Activated CD8-positive, alpha-beta memory T cell treated with anti-CD3 and anti-CD28 coated beads, Interleukin-2, amount 50 U/mL, for 1 hour (primary cell): ENCODE results near the gene NRIP3.
"Not testable (repeated sequence)": the region's sequence is repeated elsewhere in the genome, so short reads cannot be mapped to it uniquely, and the experiment has no call there.

ENCODE experiments used
- DNase-seq: peaks from one replicate; pipeline ENCODE4 v3.0.0-alpha.2; 2020; ENCODE audit errors: extremely low read depth

Gene NRIP3

DNA sequence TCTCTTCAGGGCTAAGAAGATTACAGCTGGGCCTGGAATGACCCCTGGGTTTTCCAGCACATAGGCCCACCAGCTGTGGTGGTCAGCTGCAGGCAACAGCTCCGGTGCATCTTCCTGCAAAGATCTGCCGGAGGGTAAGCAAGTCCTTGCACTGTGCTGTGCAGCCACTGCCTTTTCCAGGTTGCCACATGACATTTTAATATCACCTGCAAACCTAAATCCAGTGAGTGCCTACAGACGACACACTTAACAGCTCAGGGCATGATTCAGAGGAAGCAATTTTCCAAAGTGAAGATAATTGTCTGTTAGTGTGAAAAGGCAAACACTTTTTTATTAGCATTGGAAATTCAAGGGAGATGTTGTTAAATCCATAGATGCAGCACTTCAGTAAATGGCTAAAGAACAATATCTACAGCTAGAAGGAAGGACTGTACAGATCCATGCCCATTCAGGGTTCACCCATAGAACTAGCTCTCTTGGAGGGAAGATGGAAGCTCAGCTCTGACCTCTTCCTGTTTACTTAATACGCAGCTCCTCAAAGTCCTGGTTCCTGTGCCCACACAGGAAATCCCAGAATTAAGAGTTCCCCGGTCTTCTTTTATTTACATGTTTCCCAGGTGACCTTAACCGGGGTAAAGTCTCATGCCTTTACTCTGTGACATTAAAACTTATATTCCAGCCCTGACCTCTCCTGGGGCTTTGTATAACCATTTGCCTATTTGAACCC is 13.3 kb upstream of the NRIP3 start:
- DNase-seq = no peak

DNA sequence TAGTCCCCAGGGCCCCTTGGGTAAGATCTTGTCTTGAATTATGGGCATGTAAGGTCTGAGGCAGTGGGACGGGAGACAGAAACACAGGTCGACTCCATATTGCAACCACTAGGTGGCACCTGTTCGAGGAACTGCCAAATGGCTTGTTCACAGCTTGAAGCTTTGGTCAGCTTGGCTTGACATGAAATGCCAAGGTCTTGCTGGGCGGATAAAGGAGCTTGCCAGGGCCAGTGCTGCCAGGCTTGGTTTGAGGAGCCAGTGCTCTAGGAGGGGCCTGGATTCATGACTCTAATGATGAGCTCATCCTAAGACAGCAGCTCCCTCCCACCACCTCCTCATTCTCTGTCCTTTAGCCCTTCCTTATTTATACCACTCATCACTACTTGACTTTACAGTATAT is 11.9 kb upstream of the NRIP3 start:
- DNase-seq = no peak

DNA sequence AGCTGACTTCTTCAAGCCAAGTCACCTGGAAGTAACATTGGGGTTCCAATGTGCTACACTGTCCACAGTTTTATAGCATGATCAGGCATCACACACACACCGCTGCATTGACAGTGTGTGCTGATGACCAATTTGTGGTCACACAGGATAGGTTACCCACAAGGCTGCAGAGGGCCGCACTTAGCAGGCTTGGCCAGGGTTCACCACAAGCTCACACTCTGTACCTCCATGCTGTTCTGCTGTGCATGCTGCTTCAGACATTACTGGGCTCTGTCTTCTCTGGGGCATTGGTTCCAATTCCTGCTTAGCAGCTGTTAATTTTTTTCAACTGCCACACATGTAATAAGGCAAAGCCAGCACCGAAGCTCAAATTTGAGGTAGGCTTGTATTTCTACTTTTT is 11.0 kb upstream of the NRIP3 start:
- DNase-seq = no peak

DNA sequence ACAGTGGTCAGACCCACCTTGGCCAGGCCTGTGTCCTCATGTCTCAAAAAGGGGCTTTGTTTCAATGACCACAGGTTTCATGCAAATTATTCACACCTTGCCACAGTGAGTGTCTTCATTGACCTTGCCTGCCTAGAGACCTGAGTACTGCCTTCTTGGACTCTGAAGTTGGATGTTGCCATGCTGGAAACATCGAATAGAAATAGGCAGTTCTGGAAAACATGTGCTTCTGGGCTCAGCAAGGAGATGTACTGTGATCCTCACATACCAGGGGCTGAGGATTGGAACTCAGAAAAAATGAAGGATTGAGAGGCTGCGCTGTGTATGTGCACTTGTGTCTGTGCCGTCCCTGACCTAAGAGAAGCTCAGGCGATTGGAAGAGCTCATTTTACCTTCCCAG is 9.6 kb upstream of the NRIP3 start:
- DNase-seq = no peak

DNA sequence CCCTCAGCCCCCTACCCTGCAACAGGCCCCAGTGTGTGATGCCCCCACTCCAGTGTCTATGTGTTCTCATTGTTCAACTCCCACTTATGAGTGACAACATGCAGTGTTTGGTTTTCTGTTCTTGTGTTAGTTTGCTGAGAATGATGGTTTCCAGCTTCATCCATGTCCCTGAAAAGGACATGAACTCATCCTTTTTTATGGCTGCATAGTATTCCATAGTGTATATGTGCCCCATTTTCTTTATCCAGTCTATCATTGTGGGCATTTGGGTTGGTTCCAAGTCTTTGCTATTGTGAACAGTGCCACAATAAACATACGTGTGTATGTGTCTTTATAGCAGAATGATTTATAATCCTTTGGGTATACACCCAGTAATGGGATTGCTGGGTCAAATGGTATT is 5.7 kb upstream of the NRIP3 start:
- DNase-seq = not testable (repeated sequence)

DNA sequence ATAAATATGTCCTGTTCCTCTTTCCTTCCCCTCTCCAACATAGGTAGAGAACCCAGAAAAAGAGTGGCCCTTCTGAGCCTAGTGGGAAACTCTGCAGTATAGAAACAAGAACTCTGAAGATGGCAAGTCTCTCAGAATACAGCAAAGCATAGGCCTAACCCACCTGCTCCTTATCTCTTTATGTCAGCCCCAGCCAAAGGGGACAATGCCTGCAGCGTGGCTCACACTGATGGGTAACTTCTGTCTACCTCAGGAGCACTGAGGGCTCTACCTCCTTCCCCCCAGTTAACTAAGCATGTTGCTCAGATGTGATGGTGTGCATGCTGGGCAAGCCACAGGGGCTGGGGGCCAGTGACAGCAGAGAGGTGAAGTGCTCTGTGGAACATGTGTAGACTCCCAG is 4.9 kb upstream of the NRIP3 start:
- DNase-seq = no peak

DNA sequence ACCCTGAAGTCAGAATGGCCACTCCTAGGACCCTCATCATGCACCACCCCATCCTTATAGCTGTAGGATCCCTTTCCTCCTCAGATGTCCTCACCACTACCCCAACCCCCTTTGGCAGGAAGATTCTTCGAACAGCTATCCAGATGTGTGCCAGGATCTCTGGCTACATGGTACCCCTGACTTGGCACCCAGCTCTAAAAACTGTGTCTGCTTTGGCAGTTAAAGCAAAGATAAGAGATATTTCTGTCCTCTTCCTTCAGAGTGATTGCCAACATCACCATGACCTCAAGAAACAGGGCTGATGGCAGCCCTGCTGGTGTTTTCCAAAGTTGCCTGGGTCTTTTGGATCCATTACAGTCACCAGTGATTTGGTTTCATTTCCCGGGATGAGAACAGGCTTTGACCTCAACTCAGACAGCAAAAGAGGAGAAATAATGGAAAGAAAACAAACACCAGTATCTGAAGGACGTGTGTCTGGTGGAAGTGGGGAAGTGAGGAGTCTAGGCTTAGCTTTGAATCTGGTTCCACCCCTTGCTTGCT is 4.3 kb upstream of the NRIP3 start:
- no peak for DNase-seq

DNA sequence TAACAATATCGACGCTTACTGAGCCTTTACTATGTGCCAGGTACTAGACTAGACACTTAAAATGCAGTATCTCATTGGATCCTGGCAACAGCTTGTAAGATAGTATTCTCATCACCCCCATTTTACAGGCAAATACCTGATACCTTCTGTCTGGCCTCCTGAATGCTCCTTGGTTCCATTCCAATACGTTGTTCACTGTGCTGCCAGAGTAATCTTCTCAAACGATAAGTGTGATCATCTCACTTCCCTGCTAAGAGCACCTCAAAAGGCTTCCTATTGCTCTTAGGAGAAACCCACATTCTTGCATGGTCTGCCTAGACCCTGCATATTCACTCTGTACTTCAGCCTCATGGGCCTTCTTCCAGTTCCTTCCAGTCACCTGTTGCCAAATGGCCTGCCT is 1.3 kb upstream of the NRIP3 start:
- DNase-seq = no peak

DNA sequence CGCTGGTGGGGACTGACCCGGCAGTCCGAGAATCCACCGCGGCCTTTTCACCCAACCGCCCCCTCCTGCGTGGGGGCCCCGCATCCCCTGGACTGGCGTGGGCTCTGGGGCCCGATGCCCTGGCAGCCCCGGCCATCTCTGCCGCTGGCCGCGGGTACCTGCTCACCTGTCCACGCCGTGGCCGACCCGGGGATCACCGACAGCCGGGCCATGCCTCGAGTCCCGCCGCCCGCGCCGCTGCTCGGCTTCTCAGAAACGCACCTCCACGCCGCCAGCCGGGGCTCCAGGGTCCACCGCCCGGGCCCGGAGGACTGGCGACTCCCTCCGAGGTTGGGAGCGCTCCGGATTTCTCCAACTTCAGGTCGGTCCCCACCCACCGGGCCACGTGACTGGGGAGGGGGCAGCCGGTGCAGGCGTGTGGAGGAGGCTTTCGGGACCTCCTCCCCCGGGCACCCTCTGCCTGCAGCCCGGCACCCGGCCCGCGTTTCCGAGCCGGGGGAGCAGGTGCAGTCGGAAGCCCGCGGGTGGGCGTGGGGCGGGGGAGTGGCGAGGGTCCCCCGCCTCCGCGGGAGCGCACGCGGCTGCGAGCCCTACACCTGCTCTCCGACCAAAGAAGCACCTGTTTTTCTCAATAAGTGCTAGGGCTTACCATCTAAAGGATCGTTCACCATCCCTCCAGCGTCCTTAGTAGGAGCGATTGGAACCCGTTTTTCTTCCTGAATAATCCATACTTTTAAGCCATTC is 554 bp upstream of the NRIP3 start:
- no peak for DNase-seq

DNA sequence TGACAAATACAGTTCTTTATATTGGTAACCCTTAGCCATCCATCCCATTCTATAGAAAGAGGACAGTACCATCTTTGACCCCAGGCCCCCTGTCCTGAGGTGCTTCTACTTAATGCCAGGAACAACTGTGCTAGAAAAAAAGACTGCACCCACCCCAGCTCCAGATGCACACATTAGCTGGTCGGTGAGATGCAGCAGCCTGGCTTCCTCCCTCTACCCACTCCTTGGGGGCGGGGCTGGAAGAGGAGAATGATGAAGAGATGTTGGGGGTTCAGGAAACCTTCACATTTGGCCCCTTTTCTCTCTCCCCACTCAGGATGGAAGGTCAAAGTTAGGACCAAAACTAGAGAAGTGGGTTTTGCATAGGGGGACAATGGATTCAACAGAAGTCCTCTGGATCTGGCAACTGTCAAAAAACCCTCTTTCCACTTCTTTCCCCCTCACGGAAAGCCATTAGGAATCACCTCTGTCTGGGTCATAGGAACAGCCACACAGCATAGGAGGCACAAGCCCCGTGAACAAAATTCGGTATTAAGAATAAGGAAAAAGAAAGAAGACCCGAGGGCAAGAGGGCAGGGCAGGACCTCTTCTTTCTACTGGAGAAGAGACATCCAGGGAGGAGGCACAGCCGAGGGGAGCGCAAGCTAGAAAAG is 755 bp downstream of the NRIP3 start:
- DNase-seq = no peak

DNA sequence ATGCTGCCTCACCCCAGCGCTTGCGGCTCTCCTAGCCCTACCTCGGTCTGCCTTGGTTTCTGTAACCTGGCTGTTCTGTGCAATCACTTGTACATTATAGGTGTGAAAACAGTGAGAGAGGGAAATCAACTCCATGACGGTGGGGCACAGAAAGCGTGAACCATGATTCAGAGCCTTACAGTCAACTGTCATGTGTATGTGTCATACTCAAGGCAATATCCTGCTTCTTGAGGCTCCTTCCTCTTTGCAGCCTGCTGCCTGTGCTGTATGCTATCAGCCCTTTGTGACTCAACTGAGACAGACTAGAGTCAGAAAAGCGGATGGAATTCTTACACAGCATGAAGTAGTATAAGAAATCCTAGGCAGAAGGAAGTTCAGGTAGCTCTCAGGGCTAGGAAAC is 2.1 kb downstream of the NRIP3 start:
- no peak for DNase-seq

DNA sequence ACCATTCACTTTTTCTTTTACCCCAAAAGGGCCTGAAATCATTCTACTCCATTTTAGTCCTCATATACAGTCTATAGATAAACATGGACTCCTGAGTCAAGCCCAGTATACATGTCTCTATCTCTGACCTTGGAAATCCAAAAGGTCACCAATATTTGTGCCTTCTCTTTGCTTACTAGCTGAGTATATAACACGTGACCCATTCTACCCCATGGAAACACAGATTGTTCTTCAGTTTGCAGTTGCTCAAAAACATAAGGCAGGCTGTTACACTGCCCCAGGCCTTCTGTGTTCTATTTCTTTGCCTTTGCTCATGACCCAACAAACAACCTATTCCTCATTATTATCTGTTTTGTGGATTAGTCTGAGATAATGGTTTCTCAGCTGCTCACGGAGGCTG is 5.8 kb downstream of the NRIP3 start:
- DNase-seq = no peak

DNA sequence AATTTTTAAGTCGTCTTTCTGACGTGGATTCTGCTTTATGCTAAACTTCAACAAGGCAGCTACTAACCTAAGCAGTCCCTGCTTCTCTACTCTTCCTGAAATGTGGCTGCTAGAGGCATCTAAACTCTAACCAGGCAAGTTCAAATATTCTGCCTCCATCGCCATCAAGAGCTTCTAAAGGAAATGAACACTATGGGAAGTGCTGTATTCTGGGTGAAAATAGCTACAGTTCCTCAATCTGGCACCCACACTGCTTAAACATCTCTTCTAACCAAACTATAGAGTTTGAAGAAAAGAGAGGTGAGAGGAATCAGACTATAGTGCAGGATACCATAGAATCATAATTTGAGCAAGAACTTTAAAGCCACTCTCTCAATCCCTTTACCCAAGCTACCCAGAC is 6.3 kb downstream of the NRIP3 start:
- DNase-seq = no peak

DNA sequence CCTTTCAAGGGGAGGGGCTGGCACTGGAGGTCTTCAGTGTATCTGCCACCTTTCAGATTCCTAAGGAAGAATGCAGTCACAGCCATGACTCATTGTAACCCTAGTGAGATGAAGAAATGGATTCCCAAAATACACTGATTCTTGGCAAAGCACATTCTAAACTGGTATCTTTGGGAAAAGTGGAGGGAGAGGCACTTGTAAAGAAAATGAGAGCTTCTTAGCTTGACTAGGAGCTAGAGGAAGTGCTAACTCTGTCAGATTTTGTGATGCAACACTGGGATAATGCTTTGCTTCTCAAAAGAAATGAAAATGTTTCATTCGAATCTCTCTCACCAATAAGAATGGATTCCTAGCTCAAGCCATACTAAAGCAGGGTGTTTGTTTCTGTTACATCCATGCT is 14.3 kb downstream of the NRIP3 start:
- no peak for DNase-seq

DNA sequence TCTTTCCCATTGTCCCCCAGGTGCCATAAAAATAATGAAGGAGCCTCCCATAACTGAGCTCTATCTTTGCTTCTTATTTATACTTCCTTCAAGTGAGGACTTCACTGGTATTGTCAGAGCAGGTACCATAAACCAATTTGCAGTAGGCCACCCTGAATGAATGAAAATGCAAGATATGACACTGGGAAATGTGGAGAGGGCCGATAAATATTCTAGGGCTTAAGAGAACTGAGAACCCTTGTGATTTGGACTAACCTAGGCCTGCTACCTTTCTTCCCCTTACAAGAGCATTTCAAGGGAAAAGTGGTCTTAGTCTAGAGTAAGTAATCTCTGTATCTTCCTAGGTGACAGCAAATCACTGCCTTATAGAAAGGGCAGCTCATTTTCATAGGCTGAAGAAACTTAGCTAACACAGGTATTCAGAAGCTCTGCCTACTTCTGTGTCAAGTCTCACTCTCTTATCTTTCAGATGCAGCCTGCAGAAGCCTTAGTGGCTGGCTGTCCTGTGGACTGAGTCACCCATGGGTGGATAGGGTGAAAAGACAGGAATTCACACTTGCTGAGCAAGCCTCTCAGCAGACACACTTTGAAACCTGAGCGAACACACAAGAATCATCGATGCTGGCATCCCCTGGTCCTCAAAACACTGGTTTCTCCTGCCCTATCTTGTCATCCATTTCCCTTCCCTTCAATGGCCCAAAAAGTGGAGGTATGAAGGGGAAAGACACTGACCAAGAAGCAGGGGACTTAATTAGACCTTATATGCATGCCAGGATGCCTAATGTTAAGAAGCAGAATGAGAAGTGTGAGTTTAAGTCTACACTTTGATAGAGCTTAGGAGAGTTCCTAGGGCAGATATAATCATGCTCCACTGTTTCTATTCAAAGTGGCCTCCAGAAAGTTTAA is 15.2 kb downstream of the NRIP3 start:
- no peak for DNase-seq

DNA sequence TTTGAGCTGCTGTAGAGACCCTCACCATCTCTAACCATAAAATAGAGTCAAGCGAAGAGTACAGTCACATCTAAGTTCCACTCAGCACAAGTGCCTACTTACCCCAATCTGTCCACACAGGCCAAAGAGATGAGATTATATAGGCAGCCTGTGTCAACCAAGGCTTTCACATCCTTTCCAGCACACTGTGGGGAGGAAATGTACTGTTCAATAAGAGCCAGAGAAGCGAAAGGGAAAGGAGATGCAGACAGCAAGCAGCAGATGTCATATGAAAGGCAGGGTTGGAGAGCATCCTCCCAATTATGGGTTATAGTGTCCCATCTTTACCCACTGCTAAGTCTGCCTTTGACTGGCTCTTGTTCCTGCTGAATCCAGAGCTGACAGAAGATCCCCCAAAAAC is 16.4 kb downstream of the NRIP3 start:
- DNase-seq = no peak

DNA sequence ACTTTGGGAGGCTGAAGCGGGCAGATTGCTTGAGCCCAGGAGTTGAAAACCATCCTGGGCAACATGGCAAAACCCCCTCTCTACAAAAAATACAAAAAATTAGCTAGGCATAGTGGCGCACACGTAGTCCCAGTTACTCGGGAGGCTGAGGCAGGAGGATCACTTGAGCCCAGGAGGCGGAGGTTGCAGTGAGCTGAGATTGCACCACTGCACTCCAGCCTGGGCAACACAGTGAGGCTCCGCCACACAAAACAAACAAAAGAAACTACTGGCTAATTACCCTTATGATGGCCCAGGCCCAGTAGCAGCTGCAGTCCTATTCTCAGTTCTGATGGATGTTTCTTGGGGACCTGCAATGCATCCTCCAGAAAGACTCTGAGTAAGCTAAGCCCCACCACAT is 17.0 kb downstream of the NRIP3 start:
- not testable (repeated sequence) for DNase-seq

DNA sequence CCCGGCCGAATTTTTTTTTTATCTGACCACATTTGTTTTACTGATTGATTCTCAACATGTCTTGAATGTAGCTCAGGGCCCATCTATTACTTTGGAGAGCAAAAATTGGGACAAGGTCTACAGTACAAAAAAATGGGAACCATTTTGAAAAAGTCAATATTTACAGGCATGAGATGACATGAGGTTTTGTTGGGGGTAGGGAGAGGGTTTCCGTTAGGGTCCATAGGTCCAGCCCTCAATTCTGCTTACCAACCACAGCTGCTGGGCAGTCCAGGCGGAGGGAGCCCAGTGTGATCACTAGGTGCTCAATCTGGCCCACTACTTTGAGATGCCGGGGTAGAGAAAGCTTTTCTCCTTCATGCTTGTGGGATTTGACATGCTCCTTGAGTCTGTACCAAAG is 18.3 kb downstream of the NRIP3 start:
- no peak for DNase-seq

DNA sequence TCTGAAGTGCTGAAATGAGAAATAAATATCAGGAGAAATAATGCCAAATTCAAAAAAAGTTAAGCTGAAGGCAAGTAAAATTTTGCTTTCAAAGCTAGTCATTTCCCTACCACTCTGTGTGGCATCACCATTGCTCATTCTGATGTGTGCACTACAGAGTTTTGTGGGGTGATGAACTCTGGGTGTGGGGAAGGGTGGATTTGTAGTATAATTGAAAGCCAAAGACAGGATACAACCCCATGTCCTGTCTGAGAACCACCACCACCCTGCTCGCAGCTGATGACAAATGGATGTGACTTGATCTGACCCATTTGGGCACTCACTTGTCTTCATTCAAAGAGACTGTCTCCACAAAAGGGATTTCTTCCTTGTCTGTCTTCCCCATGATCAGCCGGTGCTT is 20.2 kb downstream of the NRIP3 start:
- no peak for DNase-seq

DNA sequence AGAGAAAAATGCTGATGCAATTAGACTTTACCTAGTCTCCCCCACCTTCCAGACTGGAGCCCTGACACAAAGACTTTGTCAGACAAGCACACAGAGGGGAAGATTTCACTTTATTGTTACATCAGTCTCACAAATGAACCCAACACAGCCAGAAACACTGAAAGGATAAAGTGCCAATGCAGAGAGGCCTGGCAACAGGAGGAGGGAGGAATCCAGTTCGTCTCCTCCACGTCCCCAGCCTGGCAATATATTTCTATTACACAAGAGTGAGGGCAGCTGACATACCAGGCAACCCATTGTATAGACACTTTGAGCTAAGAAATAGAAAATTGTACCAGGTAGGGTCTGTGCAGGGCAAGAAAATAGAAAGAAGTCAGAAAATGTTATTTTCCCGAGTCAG is 23.3 kb downstream of the NRIP3 start:
- DNase-seq = no peak

DNA sequence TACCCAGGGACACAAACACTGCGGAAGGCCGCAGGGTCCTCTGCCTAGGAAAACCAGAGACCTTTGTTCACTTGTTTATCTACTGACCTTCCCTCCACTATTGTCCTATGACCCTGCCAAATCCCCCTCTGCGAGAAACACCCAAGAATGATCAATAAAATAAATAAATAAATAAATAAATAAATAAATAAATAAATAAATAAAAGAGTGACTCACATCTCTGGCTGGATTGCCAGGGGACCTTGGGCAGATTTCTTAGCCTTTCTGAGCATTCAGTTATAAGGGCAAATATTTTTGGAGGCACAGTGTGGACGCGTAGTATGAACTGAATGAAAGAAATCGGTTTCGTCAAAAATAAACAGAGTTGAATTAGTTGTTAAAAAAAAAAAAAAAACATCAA is 24.4 kb downstream of the NRIP3 start:
- not testable (repeated sequence) for DNase-seq

DNA sequence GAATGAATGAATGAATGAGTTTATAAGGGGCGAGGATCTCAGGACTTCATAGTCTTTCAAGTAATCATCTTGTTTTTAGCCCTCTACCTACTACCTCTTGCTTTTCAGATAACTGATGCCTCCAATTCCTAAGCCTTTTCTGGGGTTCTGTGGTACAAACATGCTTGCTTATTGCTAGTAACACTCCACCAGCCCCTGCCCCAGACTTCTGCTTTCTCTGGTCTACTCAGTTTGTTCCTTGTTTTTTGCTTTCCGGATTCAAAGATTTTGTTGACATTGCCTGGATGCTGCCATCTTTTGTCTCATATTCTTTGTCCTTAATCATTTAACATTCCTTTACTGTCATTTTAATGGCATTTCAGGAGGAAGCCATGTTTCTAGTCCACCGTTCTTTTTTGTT is 30.7 kb downstream of the NRIP3 start:
- no peak for DNase-seq
